HCT116 (cell line): Measurements from ENCODE around the gene KCNIP3. TPM values are rescaled to one million over a fixed set of nuclear protein-coding genes. Genes with fewer than 3 reads are reported as not detected.

Source experiments
- ATAC-seq: fragments of 200-7000 bp; cut with Tn5 transposase; 2 replicates; pipeline ENCODE4 v1.9.1; 2020; ENCODE audit warnings: mild to moderate bottlenecking, moderate library complexity
- BruUV-seq: library from RNA; stranded (reverse); fragments of 400-500 nt; replicated peaks from 2 replicates; lab custom pipeline; 2021; lab: Mats Ljungman, UMichigan
- CTCF ChIA-PET: fragments of 300-600 bp; sonication (Branson Sonifier 250); formaldehyde crosslinking; loops from one replicate; lab custom pipeline; 2021; ENCODE audit warnings: antibody characterized with exemption; lab: Charles Lee
- POLR2A ChIA-PET: fragments of 300-600, 350-600 bp; sonication (Branson Sonifier 250); formaldehyde crosslinking; loops from one replicate; lab custom pipeline; 2021; ENCODE audit warnings: antibody characterized with exemption; lab: Charles Lee
- RAD21 ChIA-PET, 2 experiments: fragments of 300-600 bp; sonication (Branson Sonifier 250); formaldehyde crosslinking; loops; one replicate each; lab custom pipeline; 2023; ENCODE audit warnings: low total read pairs in 2 of 2; ENCODE audit not compliant: uncharacterized antibody in 2 of 2, unreplicated experiment in 2 of 2, low non-redundant PET in 1 of 2; lab: Charles Lee
- DNase-seq: peaks from one replicate; pipeline ENCODE4 v3.0.0-alpha.2; 2010; ENCODE audit warnings: low read depth, low spot score
- H2AFZ ChIP-seq: fragments of 200-600 bp; shearing (Covaris generic), sonication (generic); 2 replicates; pipeline ENCODE4 v1.6.1; 2017; ENCODE audit warnings: low read depth, mixed run types, mixed read lengths, antibody characterized with exemption, low read length; ENCODE audit not compliant: poor library complexity, severe bottlenecking
- H3K27ac ChIP-seq: 2 replicates; pipeline ENCODE4 v1.5.1; 2012; ENCODE audit warnings: low read depth, low read length
- H3K27me3 ChIP-seq: fragments of 200-600 bp; sonication (generic); 2 replicates; pipeline ENCODE4 v1.6.1; 2016; ENCODE audit warnings: mixed run types, low read length, mixed read lengths; ENCODE audit not compliant: insufficient read depth
- H3K36me3 ChIP-seq, 2 experiments: fragments of 200-500 bp in 1 of 2; fragments of 200-600 bp in 1 of 2; sonication (Bioruptor generic) in 1 of 2; sonication (generic) in 1 of 2; 2 replicates each; pipeline versions ENCODE4 v1.5.1 to v1.6.1; 2014 to 2016; ENCODE audit warnings: low read length in 2 of 2, inconsistent platforms in 1 of 2, mixed read lengths in 1 of 2, mixed run types in 1 of 2; ENCODE audit not compliant: insufficient read depth in 2 of 2, control insufficient read depth in 1 of 2
- H3K4me1 ChIP-seq, 2 experiments: fragments of 200-600 bp in 1 of 2; sonication (generic) in 1 of 2; 2 replicates each; pipeline versions ENCODE4 v1.5.1 to v1.6.1; 2012 to 2017; ENCODE audit warnings: low read length in 2 of 2, inconsistent platforms in 1 of 2, mild to moderate bottlenecking in 1 of 2, mixed read lengths in 1 of 2, mixed run types in 1 of 2, moderate library complexity in 1 of 2; ENCODE audit not compliant: insufficient read depth in 2 of 2, control insufficient read depth in 1 of 2
- H3K4me2 ChIP-seq: fragments of 200-600 bp; sonication (generic); 2 replicates; pipeline ENCODE4 v1.6.1; 2017; ENCODE audit warnings: mixed run types, low read length, mixed read lengths
- H3K4me3 ChIP-seq, 2 experiments: fragments of 200-600 bp in 1 of 2; sonication (generic) in 1 of 2; replicated peaks in 1 of 2; 2 replicates each; pipeline ENCODE4 v1.5.1; 2011 to 2016; ENCODE audit warnings: low read length in 2 of 2, control low read depth in 1 of 2, low read depth in 1 of 2, mild to moderate bottlenecking in 1 of 2, mixed read lengths in 1 of 2, mixed run types in 1 of 2
- H3K79me2 ChIP-seq: fragments of 200-600 bp; sonication (generic); 2 replicates; pipeline ENCODE4 v1.6.1; 2017; ENCODE audit warnings: mild to moderate bottlenecking, mixed run types, low read length, moderate library complexity, mixed read lengths; ENCODE audit not compliant: insufficient read depth
- H3K9ac ChIP-seq: fragments of 200-600 bp; sonication (generic); 2 replicates; pipeline ENCODE4 v1.6.1; 2016; ENCODE audit warnings: low read length, mixed read lengths
- H3K9me2 ChIP-seq: fragments of 200-600 bp; sonication (generic), shearing (Covaris generic); 2 replicates; pipeline ENCODE4 v1.6.1; 2017; ENCODE audit warnings: mixed run types, mild to moderate bottlenecking, moderate library complexity; ENCODE audit not compliant: insufficient read depth
- H3K9me3 ChIP-seq, 2 experiments: fragments of 200-500 bp in 1 of 2; fragments of 200-600 bp in 1 of 2; sonication (Bioruptor generic) in 1 of 2; sonication (generic) in 1 of 2; 2 replicates each; pipeline ENCODE4 v1.6.1; 2014 to 2017; ENCODE audit warnings: low read length in 2 of 2, mixed read lengths in 2 of 2, inconsistent platforms in 1 of 2, low read depth in 1 of 2, mild to moderate bottlenecking in 1 of 2, mixed run types in 1 of 2, moderate library complexity in 1 of 2; ENCODE audit not compliant: control insufficient read depth in 1 of 2, insufficient read depth in 1 of 2
- H4K20me1 ChIP-seq: fragments of 200-600 bp; sonication (generic), shearing (Covaris generic); 2 replicates; pipeline ENCODE4 v1.6.1; 2017; ENCODE audit warnings: mixed run types, mild to moderate bottlenecking, moderate library complexity; ENCODE audit not compliant: insufficient read depth
- ELF1 ChIP-seq: IDR thresholded peaks from 2 replicates; pipeline ENCODE4 v1.6.1; 2012; ENCODE audit warnings: low read depth, borderline replicate concordance
- EZH2phosphoT487 ChIP-seq: fragments of 200-600 bp; IDR thresholded peaks from 2 replicates; pipeline ENCODE4 v1.6.1; 2018; ENCODE audit warnings: antibody characterized with exemption, borderline replicate concordance
- FOSL1 ChIP-seq: IDR thresholded peaks from 2 replicates; pipeline ENCODE4 v1.6.1; 2012; ENCODE audit warnings: low read depth
- JUND ChIP-seq: IDR thresholded peaks from 2 replicates; pipeline ENCODE4 v1.6.1; 2012
- POLR2A ChIP-seq: IDR thresholded peaks from 2 replicates; pipeline ENCODE4 v1.7.0; 2011; ENCODE audit warnings: borderline replicate concordance; ENCODE audit not compliant: insufficient read depth, insufficient read length; ENCODE audit errors: extremely low read depth
- POLR2AphosphoS5 ChIP-seq: IDR thresholded peaks from 2 replicates; pipeline ENCODE4 v1.6.1; 2011; ENCODE audit warnings: mild to moderate bottlenecking, low read depth, low read length, moderate library complexity
- RAD21 ChIP-seq: IDR thresholded peaks from 2 replicates; pipeline ENCODE4 v1.6.1; 2012; ENCODE audit warnings: low read depth, mild to moderate bottlenecking
- SIN3A ChIP-seq: IDR thresholded peaks from 2 replicates; pipeline ENCODE4 v1.6.1; 2012; ENCODE audit warnings: low read depth
- SRF ChIP-seq: IDR thresholded peaks from 2 replicates; pipeline ENCODE4 v1.6.1; 2012; ENCODE audit warnings: low read depth
- TCF7L2 ChIP-seq: IDR thresholded peaks from 2 replicates; pipeline ENCODE4 v1.7.0; 2011; ENCODE audit warnings: borderline replicate concordance, inconsistent platforms; ENCODE audit not compliant: insufficient read depth, insufficient read length; ENCODE audit errors: extremely low read depth
- YY1 ChIP-seq: IDR thresholded peaks from 2 replicates; pipeline ENCODE4 v1.6.1; 2011; ENCODE audit warnings: low read length, low read depth, moderate library complexity, mild to moderate bottlenecking; ENCODE audit not compliant: insufficient replicate concordance; ENCODE audit errors: extremely low read depth
- ZFX ChIP-seq: fragments of 450-650 bp; IDR thresholded peaks from 2 replicates; pipeline ENCODE4 v1.6.1; 2017
- ZNF274 ChIP-seq: fragments of 200-500 bp; sonication (Bioruptor generic); IDR thresholded peaks from 2 replicates; pipeline ENCODE4 v1.6.1; 2014; ENCODE audit warnings: mild to moderate bottlenecking, low read depth, low read length, inconsistent platforms
- intact Hi-C: fragments of 100-400 bp; cut with micrococcal nuclease; formaldehyde crosslinking; loops from 2 replicates; pipeline ENCODE4 v1.10.0; 2022
- total RNA-seq: library from RNA; stranded (reverse); gene quantifications from one replicate; pipeline ENCODE4 v1.2.1, GENCODE V29; 2021; ENCODE audit not compliant: unreplicated experiment
- TF ChIP-seq, protein P1 (sequence below): IDR thresholded peaks from 2 replicates; pipeline ENCODE4 v1.6.1; 2011; ENCODE audit warnings: mild to moderate bottlenecking, low read length, moderate library complexity; ENCODE audit not compliant: insufficient replicate concordance; ENCODE audit errors: extremely low read depth
- TF ChIP-seq, protein P2 (sequence below): IDR thresholded peaks from 2 replicates; pipeline ENCODE4 v1.6.1; 2012
- TF ChIP-seq, protein P3 (sequence below): IDR thresholded peaks from 2 replicates; pipeline ENCODE4 v1.6.1; 2012
- TF ChIP-seq, protein P4 (sequence below): IDR thresholded peaks from 2 replicates; pipeline ENCODE4 v1.6.1; 2012; ENCODE audit warnings: low read depth

KCNIP3 gene
- total RNA-seq, 1 experiment from 2014 or later: 3.1 TPM

DNA sequence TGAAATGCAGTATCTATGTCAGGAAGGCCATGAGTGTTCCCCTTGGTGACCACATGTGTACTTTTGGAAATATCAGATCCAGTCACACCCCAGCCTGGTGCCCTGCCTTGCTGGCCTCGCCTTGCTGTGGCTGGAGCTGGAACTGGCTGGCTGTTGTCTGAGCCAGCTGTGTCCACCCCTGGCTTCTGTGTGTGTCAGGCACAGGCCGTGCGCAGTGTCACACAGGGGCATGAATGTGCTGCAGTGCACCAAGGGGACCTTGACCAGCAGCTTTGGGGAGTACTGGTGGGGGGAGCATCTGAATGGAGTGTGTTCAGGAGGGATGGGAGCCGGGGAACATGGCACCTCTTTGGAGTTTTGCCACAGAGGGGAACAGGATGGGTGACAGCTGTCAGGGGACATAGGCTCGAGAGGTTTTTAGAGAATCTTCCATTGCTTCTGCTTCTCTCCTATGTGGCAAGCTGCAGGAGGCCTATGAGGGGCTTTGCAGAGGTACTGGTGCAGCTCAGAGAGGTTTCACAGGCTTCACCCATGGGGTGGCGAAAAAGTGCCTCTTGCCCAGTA, 60.7 kb downstream of the KCNIP3 start:
- intact Hi-C loops: no loop called here
- no peak for DNase-seq
- no peak overlapping the region for H3K4me2 ChIP-seq
- ATAC-seq: no peak
- H3K4me1 ChIP-seq: no peaks in the 10 kb centered on the region
- H3K27ac ChIP-seq: no peak overlapping the region
- no peaks in the 10 kb centered on the region for H3K79me2 ChIP-seq
- BruUV-seq: no TSS peak
- H3K27me3 ChIP-seq: no peaks in the 10 kb centered on the region
- ChIA-PET POLR2A (no interaction called here), CTCF (interaction anchor here (1.1 kb wide), 1 partner anchor 281 kb away, joined by 3 read pairs; no protein-coding TSS in a partner anchor), RAD21 (no interaction called here)
- no peak overlapping the region for H3K9ac ChIP-seq
- H4K20me1 ChIP-seq: no peaks in the 10 kb centered on the region
- H3K9me3 ChIP-seq: no peaks in the 10 kb centered on the region
- H2AFZ ChIP-seq: no peak overlapping the region
- no peak overlapping the region for H3K4me3 ChIP-seq
- no peak for TF ChIP-seq POLR2A
- TF ChIP-seq JUND: no peak
- no peak for TF ChIP-seq FOSL1
- TF ChIP-seq, protein P1, sequence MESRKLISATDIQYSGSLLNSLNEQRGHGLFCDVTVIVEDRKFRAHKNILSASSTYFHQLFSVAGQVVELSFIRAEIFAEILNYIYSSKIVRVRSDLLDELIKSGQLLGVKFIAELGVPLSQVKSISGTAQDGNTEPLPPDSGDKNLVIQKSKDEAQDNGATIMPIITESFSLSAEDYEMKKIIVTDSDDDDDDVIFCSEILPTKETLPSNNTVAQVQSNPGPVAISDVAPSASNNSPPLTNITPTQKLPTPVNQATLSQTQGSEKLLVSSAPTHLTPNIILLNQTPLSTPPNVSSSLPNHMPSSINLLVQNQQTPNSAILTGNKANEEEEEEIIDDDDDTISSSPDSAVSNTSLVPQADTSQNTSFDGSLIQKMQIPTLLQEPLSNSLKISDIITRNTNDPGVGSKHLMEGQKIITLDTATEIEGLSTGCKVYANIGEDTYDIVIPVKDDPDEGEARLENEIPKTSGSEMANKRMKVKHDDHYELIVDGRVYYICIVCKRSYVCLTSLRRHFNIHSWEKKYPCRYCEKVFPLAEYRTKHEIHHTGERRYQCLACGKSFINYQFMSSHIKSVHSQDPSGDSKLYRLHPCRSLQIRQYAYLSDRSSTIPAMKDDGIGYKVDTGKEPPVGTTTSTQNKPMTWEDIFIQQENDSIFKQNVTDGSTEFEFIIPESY: no peak
- TF ChIP-seq POLR2AphosphoS5: no peak
- TF ChIP-seq TCF7L2: no peak
- TF ChIP-seq, protein P2, sequence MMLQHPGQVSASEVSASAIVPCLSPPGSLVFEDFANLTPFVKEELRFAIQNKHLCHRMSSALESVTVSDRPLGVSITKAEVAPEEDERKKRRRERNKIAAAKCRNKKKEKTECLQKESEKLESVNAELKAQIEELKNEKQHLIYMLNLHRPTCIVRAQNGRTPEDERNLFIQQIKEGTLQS: no peak
- TF ChIP-seq SRF: no peak
- TF ChIP-seq, protein P3, sequence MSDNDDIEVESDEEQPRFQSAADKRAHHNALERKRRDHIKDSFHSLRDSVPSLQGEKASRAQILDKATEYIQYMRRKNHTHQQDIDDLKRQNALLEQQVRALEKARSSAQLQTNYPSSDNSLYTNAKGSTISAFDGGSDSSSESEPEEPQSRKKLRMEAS: no peak
- no peak for TF ChIP-seq YY1
- no peak for TF ChIP-seq SIN3A
- TF ChIP-seq ELF1: no peak
- TF ChIP-seq EZH2phosphoT487: no peak
- TF ChIP-seq ZNF274: no peak
- TF ChIP-seq, protein P4, sequence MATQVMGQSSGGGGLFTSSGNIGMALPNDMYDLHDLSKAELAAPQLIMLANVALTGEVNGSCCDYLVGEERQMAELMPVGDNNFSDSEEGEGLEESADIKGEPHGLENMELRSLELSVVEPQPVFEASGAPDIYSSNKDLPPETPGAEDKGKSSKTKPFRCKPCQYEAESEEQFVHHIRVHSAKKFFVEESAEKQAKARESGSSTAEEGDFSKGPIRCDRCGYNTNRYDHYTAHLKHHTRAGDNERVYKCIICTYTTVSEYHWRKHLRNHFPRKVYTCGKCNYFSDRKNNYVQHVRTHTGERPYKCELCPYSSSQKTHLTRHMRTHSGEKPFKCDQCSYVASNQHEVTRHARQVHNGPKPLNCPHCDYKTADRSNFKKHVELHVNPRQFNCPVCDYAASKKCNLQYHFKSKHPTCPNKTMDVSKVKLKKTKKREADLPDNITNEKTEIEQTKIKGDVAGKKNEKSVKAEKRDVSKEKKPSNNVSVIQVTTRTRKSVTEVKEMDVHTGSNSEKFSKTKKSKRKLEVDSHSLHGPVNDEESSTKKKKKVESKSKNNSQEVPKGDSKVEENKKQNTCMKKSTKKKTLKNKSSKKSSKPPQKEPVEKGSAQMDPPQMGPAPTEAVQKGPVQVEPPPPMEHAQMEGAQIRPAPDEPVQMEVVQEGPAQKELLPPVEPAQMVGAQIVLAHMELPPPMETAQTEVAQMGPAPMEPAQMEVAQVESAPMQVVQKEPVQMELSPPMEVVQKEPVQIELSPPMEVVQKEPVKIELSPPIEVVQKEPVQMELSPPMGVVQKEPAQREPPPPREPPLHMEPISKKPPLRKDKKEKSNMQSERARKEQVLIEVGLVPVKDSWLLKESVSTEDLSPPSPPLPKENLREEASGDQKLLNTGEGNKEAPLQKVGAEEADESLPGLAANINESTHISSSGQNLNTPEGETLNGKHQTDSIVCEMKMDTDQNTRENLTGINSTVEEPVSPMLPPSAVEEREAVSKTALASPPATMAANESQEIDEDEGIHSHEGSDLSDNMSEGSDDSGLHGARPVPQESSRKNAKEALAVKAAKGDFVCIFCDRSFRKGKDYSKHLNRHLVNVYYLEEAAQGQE: no peak
- TF ChIP-seq ZFX: no peak
- no peak for TF ChIP-seq RAD21
- no peaks in the 10 kb centered on the region for H3K36me3 ChIP-seq
- no peaks in the 10 kb centered on the region for H3K9me2 ChIP-seq
